Activated T-helper 9 cell treated with anti-CD3 and anti-CD28 coated beads, Interleukin-2, amount 50 U/mL, for 16 hours (primary cell): Measurements from ENCODE around the gene DAO.

Experiments
- DNase-seq: peaks from one replicate; pipeline ENCODE4 v3.0.0-alpha.2; 2020; ENCODE audit warnings: low read depth

The DAO gene

GRCh38 chr12:108918960-108919642 is 39.2 kb downstream of the DAO start:
- no peak for DNase-seq

DNA sequence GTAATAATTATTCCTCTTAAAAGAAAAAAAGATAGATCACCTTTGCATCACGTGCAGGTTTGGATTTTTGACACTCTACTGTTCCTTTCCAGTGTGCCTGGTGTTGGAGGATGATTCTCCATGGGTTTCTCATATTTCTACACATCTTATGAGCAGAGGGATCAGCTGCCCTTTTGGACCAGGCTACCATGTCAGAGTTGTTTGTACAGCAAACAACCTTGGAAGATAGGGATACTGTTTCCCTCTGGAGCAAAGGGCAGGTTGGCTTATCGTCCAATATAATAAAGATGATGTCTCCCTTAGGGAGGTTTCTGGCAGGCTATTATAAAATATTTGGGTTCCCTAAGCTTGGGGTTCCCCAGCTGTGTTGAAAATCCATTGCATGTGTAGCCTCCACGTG is 42.1 kb downstream of the DAO start:
- DNase-seq: no peak

DNA sequence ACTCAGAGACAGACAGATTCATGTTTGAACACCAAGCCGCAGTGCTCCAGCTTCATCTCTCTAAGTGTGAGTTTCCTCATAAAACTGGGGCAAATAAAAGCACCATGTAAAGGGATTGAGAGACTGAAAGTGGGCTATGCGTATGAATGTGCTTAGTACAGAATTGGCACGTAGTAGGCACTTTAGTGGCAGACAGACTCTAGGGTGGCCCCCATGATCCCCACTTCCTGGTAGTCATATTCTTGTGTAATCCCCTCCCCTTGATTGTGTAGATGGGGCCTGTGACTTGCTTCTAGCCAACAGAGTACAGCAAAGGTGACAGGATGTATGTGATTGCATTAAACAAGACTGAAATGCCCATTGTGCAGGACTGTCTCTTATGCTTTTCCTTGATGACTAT is 43.0 kb downstream of the DAO start:
- no peak for DNase-seq

GRCh38 chr12:108928695-108929094 is 48.8 kb downstream of the DAO start:
- DNase-seq: no peak

DNA sequence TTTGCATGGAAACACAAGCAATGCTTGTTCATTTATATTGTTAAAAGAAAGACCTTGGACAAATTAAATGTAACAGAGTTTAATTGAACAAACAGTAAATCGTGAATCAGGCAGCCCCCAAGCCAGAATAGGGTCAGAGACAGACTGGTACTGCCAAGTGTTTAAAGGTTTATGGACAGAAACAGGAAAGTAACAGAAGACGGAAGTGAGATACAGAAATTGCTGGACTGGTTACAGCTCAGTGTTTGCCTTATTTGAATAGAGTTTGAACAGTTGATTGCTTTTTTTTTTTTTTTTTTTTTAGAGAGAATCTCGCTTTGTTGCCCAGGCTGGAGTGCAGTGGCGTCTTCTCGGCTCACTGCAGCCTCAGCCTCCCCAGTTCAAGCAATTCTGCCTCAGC is 50.3 kb downstream of the DAO start:
- no peak for DNase-seq

- DNase-seq: no peak
Observed at GRCh38 chr12:108930756-108931155, 50.9 kb downstream of the DAO start.

GRCh38 chr12:108933949-108934348 is 54.1 kb downstream of the DAO start:
- DNase-seq: no peak

DNA sequence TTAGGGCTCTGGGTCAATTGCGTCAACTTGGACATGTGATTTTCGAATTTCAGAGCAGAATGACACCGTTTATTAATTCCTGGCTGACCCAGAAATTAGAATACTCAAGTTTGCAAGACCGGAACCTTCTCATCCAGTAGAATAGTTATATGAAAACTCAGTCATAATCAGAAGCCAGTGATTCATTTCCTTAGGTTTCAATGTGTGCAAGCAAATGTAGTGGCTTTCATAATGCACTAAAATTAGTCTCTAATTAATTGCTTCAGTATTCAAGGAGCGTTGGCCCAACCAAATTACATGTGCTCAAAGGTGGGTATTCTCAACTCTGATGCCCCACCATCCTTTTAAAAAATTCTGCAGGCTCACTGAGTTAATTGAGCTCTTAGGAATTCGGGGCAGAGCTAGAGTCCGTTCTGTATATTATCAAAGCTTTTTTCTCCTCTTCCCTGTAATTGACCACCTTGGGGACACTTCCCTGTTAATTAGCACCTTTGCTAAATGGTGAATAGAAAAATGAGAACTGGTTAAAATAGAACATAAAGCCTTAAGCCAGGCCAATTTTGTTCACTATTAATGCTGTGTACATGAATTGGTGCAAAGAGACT is 55.4 kb downstream of the DAO start:
- DNase-seq: no peak

DNA sequence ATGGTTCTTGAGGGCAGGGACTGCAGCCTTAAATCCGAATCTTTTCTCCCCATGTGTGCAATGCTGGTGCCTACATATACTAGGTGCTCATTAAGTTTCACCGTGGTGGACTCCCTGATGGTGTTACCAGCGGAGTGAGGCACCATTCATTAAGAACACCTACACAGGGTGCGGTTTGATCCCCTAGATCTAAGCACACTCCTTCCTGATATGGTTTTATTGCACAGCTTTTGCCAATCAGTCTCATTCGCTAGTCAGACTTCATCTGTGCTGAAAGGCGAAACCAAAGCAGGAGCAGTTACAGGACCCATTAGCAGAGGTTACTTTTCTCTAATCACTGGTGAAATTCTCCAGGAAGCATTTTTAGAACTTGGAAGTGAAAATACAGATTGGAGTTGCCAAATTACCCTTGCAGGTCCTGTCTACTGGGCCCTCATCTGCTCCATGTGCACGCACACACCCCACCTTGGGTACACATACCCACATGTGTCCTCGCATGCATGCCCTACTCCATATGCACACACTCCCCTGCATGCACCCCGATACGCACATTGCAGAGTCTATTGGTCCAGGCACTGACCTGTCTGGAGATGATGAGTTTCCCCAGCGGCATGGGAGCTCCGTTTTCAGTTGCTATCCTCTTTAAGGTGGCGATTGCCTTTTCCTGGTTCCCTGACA is 58.5 kb downstream of the DAO start:
- no peak for DNase-seq

GRCh38 chr12:108939594-108939993 is 59.7 kb downstream of the DAO start:
- no peak for DNase-seq

- no peak for DNase-seq
Observed at GRCh38 chr12:108940138-108940537, 60.2 kb downstream of the DAO start.

DNA sequence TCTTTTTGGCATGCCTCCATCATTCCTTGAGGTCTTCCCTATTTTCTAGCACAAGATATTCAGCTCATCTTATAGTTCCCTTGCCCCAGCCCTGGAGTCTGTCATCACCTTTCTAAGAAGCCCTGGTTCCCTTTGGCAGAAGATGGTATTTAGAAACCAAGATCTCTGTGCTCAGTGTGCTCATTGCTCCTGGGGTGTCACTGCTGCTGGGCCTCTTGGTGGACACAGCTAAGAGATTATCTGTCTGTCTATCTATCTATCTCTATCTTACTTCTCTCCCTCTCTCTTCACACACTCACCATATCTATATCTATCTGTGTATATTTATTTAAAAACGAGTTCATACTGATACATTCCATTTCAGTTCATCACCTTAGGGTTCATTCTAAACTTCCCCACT is 67.2 kb downstream of the DAO start:
- DNase-seq: no peak

DNA sequence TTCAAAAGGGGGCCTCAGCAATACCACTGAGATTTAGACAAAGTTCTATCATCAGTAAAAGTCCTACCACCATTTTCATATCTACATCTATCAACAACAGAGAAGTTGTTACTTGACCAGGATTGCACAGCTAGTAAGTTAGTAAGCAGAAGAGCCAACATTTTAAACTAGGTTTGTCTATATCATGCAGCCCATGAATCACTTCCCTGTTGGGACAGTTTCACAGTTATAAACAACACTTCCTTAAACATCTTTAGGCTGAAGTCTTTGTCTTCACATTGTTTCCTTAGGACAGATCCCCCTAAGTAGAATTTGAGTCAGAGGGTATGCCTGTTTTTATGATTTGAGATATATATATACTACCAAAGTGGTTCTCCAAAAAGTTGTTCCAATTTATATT is 68.5 kb downstream of the DAO start:
- no peak for DNase-seq

DNA sequence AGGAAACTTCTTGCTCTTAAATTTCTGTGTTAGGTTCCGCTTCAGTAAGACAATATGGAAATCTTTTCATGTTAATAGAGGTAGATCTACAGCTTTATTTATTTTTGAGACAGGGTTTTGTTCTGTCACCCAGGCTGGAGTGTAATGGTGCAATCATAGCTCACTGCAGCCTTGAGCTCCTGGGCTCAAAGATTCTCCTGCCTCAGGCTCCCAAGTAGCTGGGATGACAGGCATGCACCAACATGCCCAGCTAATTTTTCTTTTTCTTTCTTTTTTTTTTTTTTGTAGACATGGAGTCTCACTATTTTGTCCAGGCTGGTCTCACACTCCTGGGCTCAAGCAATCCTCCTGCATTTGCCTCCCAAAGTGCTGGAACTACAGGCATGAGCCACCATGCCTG is 70.1 kb downstream of the DAO start:
- DNase-seq: no peak
